SJCRH30 (cell line): ENCODE data around the gene S100A6. TPM values are rescaled to one million over a fixed set of nuclear protein-coding genes. Genes with fewer than 3 reads are reported as not detected.
"Not testable (repeated sequence)": the region's sequence is repeated elsewhere in the genome, so short reads cannot be mapped to it uniquely, and the experiment has no call there.

Source experiments
- DNase-seq, 2 experiments: peaks; one replicate each; pipeline ENCODE4 v3.0.0-alpha.2; 2015 to 2020
- H3K27ac ChIP-seq: fragments of 250-450 bp; sonication (Bioruptor Pico); 2 replicates; pipeline ENCODE4 v1.5.1; 2020; ENCODE audit warnings: mild to moderate bottlenecking, moderate library complexity
- H3K27me3 ChIP-seq: fragments of 250-450 bp; sonication (Bioruptor Pico); 2 replicates; pipeline ENCODE4 v1.5.1; 2020; ENCODE audit warnings: mild to moderate bottlenecking, moderate library complexity
- H3K36me3 ChIP-seq: fragments of 250-450 bp; sonication (Bioruptor Pico); 2 replicates; pipeline ENCODE4 v1.5.1; 2020; ENCODE audit warnings: mild to moderate bottlenecking, moderate library complexity
- H3K4me1 ChIP-seq: fragments of 250-450 bp; sonication (Bioruptor Pico); 2 replicates; pipeline ENCODE4 v1.5.1; 2020; ENCODE audit warnings: mild to moderate bottlenecking, moderate library complexity
- H3K4me3 ChIP-seq: fragments of 250-450 bp; sonication (Bioruptor Pico); 2 replicates; pipeline ENCODE4 v1.5.1; 2020; ENCODE audit warnings: mild to moderate bottlenecking, moderate library complexity
- H3K9me3 ChIP-seq: fragments of 250-450 bp; sonication (Bioruptor Pico); replicated peaks from 2 replicates; pipeline ENCODE4 v1.5.1; 2020; ENCODE audit warnings: mild to moderate bottlenecking, moderate library complexity
- total RNA-seq: library from RNA; depleted of rRNA; stranded (reverse); fragments of >200 nt; shearing (Covaris generic); gene quantifications from 2 replicates; pipeline ENCODE4 v1.2.3, GENCODE V29; 2014

S100A6 gene
- total RNA-seq, 1 experiment from 2014 or later: 38.8 TPM

GRCh38 chr1:153568367-153569099, 32.7 kb upstream of the S100A6 start:
- peak; percentile 86 to 93 for DNase-seq
- Histone ChIP-seq H3K4me1 (peaks cover 42% of the 10 kb centered on the region), H3K4me3 (peak overlapping the region; percentile 41), H3K27me3 (no peaks in the 10 kb centered on the region), H3K27ac (peak overlapping the region; percentile 98), H3K36me3 (no peaks in the 10 kb centered on the region), H3K9me3 (no peaks in the 10 kb centered on the region)

DNA sequence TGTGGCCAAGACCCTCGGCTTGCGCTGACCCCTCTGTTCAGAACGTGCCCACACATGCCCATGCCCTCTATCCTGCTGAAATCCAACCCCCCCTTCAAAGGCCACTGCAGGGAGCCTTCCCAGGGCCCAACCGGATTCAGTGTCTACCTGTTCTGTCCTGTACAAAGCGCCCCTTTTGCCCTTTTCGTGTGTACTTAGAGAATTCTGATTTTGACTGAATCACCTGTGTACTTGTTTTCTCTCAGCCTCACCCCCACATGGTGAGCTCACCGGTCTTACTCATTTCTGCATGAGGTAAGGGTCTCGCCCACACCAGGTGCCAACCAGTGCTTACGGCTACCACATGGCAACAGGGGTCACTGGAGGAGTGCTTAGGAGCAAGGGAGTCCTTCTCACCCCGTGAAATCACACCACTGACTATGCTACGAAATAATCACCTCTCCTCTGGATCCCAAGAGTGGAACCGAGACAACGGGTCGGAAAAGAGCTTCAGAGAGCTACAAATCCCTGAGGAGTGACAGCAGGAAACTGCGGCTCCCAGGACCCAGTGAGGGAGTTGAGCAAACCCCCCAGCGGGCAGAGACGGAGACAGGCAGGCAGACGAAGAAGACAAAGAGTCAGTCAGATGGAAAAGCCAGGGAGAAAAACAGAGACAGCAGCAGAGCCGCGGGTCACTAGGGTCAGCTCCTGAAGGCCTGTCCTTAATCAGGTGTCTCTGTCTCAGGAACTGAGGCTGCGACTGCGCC, 32.0 kb upstream of the S100A6 start:
- peak overlapping the region; percentile 98 for H3K27ac ChIP-seq
- no peaks in the 10 kb centered on the region for H3K9me3 ChIP-seq
- DNase-seq: no peak
- no peaks in the 10 kb centered on the region for H3K27me3 ChIP-seq
- no peaks in the 10 kb centered on the region for H3K36me3 ChIP-seq
- H3K4me3 ChIP-seq: no peak overlapping the region
- H3K4me1 ChIP-seq: peaks cover 44% of the 10 kb centered on the region

- Histone ChIP-seq H3K4me1 (peaks cover 44% of the 10 kb centered on the region), H3K4me3 (no peak overlapping the region), H3K27ac (peak overlapping the region; percentile 98), H3K9me3 (no peaks in the 10 kb centered on the region), H3K36me3 (no peaks in the 10 kb centered on the region), H3K27me3 (no peaks in the 10 kb centered on the region)
- peak; percentile 98 to 99 for DNase-seq
Observed at GRCh38 chr1:153566414-153567371, 30.9 kb upstream of the S100A6 start.

DNA sequence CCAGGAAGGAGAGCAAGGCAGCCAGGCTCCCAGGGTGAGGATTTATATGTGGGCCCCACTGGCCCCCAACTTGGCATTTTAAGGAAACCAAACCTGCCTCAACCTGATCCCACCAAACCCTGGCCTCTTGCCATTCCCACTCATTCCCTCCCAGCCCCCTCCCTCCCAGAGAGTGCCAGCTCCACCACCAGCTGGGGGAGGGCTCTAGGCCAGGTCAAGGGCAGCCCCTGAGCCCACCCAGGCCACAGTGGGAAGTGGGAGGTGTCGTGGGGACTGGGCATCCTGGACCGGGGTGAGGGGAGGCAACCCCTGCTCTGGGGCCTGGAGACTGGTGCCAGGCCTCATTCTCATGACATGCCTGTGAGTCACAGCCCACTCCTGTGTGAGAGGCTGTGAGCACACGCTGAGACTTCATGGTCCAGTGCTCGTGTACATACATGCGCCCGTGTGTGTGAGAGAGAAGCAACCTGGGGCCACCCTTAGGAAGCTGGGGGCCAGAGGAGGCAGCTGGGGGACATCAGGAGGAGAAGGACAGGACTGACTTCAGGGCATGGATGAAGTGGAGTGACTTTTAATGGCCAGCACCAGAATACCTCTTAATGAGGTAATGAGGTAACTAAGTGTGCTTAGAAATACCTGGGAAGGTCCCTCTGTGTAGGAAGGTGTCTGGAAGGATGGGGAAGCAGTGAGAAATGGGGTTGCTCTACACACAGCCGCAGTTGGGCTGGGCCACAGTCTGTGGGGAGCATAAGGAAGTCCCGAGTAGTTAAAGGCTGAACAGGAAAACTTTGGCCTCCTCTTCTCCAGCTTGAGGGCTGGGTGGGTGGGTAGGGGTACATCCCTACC, 30.0 kb upstream of the S100A6 start, which contains the start of gene S100A2:
Gene S100A2 (minus strand): TSS at position 316 of the 846 bp plus-strand sequence. CDS start 1,967 bp downstream, outside the sequence.
- H3K9me3 ChIP-seq: no peaks in the 10 kb centered on the region
- H3K36me3 ChIP-seq: no peaks in the 10 kb centered on the region
- no peaks in the 10 kb centered on the region for H3K27me3 ChIP-seq
- peaks cover 44% of the 10 kb centered on the region for H3K4me1 ChIP-seq
- DNase-seq: peak; percentile 55 to 68
- H3K27ac ChIP-seq: peak within 1 kb of the TSS; percentile 98
- peak within 1 kb of the TSS; percentile 12; the same call in 1 of the 2 replicates for H3K4me3 ChIP-seq

DNA sequence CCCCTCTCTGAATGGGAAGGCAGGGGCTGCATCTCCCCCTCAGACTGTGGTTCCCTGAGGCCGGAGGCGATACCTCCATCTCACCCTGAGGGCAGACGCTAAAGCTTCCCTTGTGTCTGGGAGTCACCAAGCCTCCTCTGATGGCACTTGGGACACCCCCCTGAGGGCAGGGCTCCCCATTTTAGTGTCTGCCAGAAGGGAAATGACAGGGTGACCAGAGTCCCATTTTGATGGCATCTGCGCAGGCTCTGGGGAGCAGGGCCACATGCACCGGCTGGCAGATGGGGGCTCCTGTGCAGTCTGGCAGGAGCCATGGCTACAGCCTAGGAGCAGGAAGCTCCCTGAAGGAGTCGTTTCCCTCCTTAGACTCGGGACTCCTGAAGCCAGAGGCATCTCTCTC, 28.2 kb upstream of the S100A6 start:
- Histone ChIP-seq H3K4me3 (no peak overlapping the region), H3K36me3 (no peaks in the 10 kb centered on the region), H3K27ac (no peak overlapping the region), H3K4me1 (peaks cover 42% of the 10 kb centered on the region), H3K9me3 (no peaks in the 10 kb centered on the region), H3K27me3 (no peaks in the 10 kb centered on the region)
- DNase-seq: no peak

DNA sequence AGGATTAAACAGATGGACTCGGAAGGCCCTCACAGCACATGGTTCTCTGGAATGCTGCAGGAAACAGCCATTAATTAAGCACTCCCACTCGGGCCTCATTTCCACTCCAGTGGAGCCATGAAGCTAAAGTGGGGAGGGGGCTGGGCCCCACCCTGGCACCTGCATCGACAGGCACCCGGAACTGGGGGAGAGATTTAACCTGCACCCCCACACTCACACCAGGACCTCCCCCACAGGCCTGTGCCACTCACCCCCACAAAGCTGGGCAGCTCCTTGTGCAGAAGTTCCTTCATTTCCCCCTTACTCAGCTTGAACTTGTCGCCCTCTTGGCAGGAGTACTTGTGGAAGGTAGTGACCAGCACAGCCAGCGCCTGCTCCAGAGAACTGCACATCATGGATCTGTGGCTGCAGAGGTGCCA, 27.7 kb upstream of the S100A6 start:
- no peaks in the 10 kb centered on the region for H3K27me3 ChIP-seq
- DNase-seq: no peak
- peaks cover 38% of the 10 kb centered on the region for H3K4me1 ChIP-seq
- H3K9me3 ChIP-seq: no peaks in the 10 kb centered on the region
- no peaks in the 10 kb centered on the region for H3K36me3 ChIP-seq
- no peak overlapping the region for H3K27ac ChIP-seq
- no peak overlapping the region for H3K4me3 ChIP-seq

- DNase-seq, H3K27ac ChIP-seq, H3K4me3 ChIP-seq, H3K36me3 ChIP-seq, H3K27me3 ChIP-seq, H3K9me3 ChIP-seq: not testable (repeated sequence)
- peaks cover 24% of the 10 kb centered on the region for H3K4me1 ChIP-seq
Observed at GRCh38 chr1:153562021-153562420, 26.2 kb upstream of the S100A6 start.

GRCh38 chr1:153561466-153561985, 25.7 kb upstream of the S100A6 start:
- Histone ChIP-seq H3K36me3 (no peaks in the 10 kb centered on the region), H3K27me3 (no peaks in the 10 kb centered on the region)
- DNase-seq: no peak

DNA sequence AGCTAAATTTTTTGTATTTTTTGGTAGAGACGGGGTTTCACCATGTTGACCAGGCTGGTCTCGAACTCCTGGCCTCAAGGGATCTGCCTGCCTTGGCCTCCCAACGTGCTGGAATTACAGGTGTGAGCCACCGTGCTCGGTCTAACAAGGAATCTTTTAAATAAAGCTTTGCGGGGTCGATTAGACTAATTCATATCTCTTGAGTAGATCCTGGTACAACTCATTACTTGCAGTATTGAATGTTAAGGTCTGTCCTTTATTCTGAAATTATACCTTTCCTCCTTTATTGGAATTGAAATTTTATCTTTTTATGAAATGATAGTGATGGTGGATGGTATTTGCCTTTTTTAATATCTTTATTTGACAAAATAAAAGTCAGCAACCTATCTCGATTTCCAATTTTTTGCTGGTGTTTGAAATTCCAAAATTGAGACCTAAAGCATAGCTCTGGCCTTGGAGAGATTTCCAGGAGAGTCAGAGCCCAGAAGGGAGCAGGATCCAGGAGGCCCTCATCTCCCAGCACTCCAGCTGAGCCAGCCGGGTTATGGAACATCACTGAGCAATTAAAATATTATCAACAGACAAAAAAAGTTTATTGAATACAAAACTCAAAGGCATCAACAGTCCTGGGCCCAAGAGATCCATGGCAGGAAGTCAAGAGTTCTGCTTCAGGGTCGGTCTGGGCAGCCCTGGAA, 25.1 kb upstream of the S100A6 start:
- H3K4me1 ChIP-seq: peaks cover 18% of the 10 kb centered on the region

More at GRCh38 chr1:153561466-153561985, 25.7 kb upstream of the S100A6 start:
- no peak overlapping the region for H3K27ac ChIP-seq
- no peaks in the 10 kb centered on the region for H3K9me3 ChIP-seq
- no peak overlapping the region for H3K4me3 ChIP-seq
- peaks cover 20% of the 10 kb centered on the region for H3K4me1 ChIP-seq

DNA sequence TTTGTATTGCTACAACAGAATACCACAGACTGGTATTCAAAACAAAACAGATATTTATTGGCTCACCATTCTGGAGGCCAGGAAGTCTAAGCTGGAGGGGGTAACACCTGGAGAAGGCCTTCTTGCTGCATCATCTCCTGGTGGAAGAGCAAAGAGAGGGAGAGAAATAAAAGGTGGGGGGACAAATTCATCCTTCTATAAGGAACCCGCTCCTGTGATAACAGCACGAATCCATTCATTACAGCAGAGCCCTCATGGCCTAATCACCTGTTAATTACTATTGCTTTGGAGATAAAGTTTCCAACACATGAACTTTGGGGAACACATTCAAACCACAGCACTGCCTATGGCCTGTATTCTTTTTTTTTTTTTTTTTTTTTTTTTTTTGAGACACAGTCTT, 24.4 kb upstream of the S100A6 start:
- H3K9me3 ChIP-seq: no peaks in the 10 kb centered on the region
- peaks cover 11% of the 10 kb centered on the region for H3K4me1 ChIP-seq
- H3K27me3 ChIP-seq: no peaks in the 10 kb centered on the region
- H3K4me3 ChIP-seq: no peak overlapping the region
- no peak for DNase-seq
- H3K27ac ChIP-seq: no peak overlapping the region
- H3K36me3 ChIP-seq: no peaks in the 10 kb centered on the region

More for the DNA sequence above, 25.1 kb upstream of the S100A6 start:
- Histone ChIP-seq H3K36me3 (no peaks in the 10 kb centered on the region), H3K27me3 (no peaks in the 10 kb centered on the region), H3K4me3 (no peak overlapping the region), H3K27ac (no peak overlapping the region), H3K9me3 (no peaks in the 10 kb centered on the region)
- no peak for DNase-seq

DNA sequence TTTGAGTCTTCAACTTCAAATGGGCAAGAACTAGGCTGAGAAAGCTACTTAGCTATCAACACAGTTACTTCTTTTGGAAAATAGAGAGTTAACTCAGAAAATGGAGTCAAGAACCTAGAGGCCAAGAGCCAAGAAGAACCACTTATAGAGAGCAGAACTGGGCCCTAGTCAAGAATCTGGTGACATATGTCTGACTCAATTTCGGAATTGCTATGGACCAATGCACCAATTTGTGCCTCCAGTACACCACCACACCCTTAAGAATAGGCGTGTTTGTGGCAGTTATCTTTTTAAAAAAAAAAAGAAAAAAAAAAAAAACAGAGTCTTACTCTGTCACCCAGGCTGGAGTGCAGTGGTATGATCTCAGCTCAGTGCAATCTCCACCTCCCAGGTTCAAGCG, 22.1 kb upstream of the S100A6 start:
- DNase-seq: no peak
- Histone ChIP-seq H3K27ac (no peak overlapping the region), H3K4me1 (peaks cover 10% of the 10 kb centered on the region), H3K27me3 (no peaks in the 10 kb centered on the region), H3K9me3 (no peaks in the 10 kb centered on the region), H3K36me3 (no peaks in the 10 kb centered on the region), H3K4me3 (no peak overlapping the region)

DNA sequence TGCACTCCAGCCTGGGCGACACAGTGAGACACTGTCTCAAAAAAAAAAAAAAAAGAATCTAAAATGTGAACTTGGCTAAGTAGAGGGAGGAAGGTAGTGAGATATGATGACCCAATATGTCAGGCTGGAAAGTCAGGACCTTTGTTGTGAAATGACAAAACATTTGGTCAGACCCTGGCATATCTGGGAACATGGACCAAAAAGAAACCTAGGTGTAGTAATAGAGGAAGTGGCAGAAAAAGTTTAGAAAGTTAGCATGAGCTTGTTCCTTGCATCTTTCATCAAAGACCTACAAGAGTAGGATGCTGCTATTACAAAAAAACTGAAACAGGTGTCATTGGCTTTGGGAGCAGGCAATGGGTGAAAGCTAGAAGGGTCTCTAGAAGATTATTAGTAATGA, 20.6 kb upstream of the S100A6 start:
- Histone ChIP-seq H3K36me3 (no peaks in the 10 kb centered on the region), H3K9me3 (no peaks in the 10 kb centered on the region), H3K4me1 (peaks cover 10% of the 10 kb centered on the region), H3K27me3 (no peaks in the 10 kb centered on the region), H3K27ac (no peak overlapping the region), H3K4me3 (no peak overlapping the region)
- DNase-seq: no peak

DNA sequence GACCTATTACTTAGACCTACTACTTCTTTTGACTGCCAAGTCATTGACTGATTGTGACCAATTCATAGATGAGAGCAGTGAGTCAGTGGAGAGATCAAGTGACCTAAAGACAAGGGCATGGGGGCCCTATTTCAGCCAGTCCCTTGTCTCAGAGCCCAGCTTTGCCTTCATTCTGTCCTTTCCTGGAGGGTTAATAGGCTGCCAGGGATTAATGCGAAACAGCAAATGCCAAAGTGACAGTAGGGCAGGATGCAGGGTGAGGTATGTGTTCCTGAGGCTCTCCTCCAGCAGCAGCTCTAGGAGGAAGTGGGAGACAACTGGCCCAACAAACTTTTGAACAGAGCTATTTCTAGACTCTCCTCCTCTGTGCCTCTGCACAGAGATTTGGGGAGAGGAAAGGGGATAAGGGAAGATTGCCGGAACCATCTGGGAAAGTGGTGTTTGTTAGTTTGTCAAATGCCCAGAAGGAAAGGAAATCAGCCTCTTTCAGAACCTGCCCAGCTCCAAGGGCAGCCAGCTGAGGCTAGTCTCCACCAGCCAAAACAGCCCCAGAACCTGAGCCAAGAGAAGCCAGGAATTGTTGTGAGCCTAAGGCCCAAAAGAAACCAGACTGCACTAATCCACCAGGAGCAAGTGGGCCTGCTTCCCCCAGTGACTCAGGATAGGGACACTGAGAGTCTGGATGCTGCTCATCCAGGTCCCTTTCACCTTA, 18.2 kb upstream of the S100A6 start:
- no peak for DNase-seq
- peaks cover 17% of the 10 kb centered on the region for H3K4me1 ChIP-seq
- no peak overlapping the region for H3K27ac ChIP-seq
- no peaks in the 10 kb centered on the region for H3K36me3 ChIP-seq
- H3K4me3 ChIP-seq: no peak overlapping the region
- no peaks in the 10 kb centered on the region for H3K27me3 ChIP-seq
- H3K9me3 ChIP-seq: no peaks in the 10 kb centered on the region
